HepG2 (cell line): ENCODE results near the gene MAN2B2. TPM values are rescaled to one million over a fixed set of nuclear protein-coding genes. Genes with fewer than 3 reads are reported as not detected.

ENCODE experiments used
- CCDC6 ChIP-seq: sonication (generic); formaldehyde crosslinking; IDR thresholded peaks from 2 replicates; pipeline ENCODE4 v1.8.1; 2022; ENCODE audit warnings: mild to moderate bottlenecking, missing genetic modification reagents, moderate library complexity
- CHD2 ChIP-seq: IDR thresholded peaks from 2 replicates; pipeline ENCODE4 v1.6.1; 2011; ENCODE audit warnings: low read depth, low read length, improper control_type of control experiment
- EZH2 ChIP-seq: conservative IDR thresholded peaks from 2 replicates; pipeline ENCODE4 v1.6.1; 2012; ENCODE audit warnings: mild to moderate bottlenecking, low read depth, low read length, moderate library complexity
- FOXO4 ChIP-seq: sonication (generic); formaldehyde crosslinking; conservative IDR thresholded peaks from 2 replicates; pipeline ENCODE4 v1.8.1; 2023; ENCODE audit warnings: missing genetic modification reagents
- HNRNPLL ChIP-seq: fragments of 200-400 bp; formaldehyde crosslinking; IDR thresholded peaks from 2 replicates; pipeline ENCODE4 v1.6.1; 2017; ENCODE audit warnings: mild to moderate bottlenecking, low read depth, low read length; ENCODE audit not compliant: poor library complexity, severe bottlenecking
- KLF16 ChIP-seq, 2 experiments: sonication (generic) in 1 of 2; formaldehyde crosslinking in 1 of 2; IDR thresholded peaks; 2 replicates each; pipeline versions ENCODE4 v1.6.1 to v1.8.0; 2016 to 2023; ENCODE audit warnings: missing genetic modification reagents in 2 of 2, missing compliant biosample characterization in 1 of 2
- MAFK ChIP-seq, 2 experiments: IDR thresholded peaks in 1 of 2; conservative IDR thresholded peaks in 1 of 2; 2 replicates each; pipeline ENCODE4 v1.6.1; 2011; ENCODE audit warnings: improper control_type of control experiment in 2 of 2, low read length in 2 of 2
- MAZ ChIP-seq, 2 experiments: sonication (generic) in 1 of 2; formaldehyde crosslinking in 1 of 2; IDR thresholded peaks; 2 replicates each; pipeline versions ENCODE4 v1.5.0 to v1.6.1; 2012 to 2020; ENCODE audit warnings: low read depth in 2 of 2, mild to moderate bottlenecking in 2 of 2, borderline replicate concordance in 1 of 2, improper control_type of control experiment in 1 of 2, low read length in 1 of 2, missing genetic modification reagents in 1 of 2, moderate library complexity in 1 of 2
- MBD4 ChIP-seq: IDR thresholded peaks from 2 replicates; pipeline ENCODE4 v1.6.1; 2012; ENCODE audit warnings: low read length, inconsistent platforms, borderline replicate concordance
- NFKBIZ ChIP-seq: IDR thresholded peaks from 2 replicates; pipeline ENCODE4 v1.6.1; 2018; ENCODE audit warnings: missing genetic modification reagents, missing compliant biosample characterization
- NR0B2 ChIP-seq: sonication (generic); formaldehyde crosslinking; IDR thresholded peaks from 2 replicates; pipeline ENCODE4 v1.4.0; 2020; ENCODE audit warnings: mild to moderate bottlenecking, missing genetic modification reagents
- SAP130 ChIP-seq: IDR thresholded peaks from 2 replicates; pipeline ENCODE4 v1.6.1; 2016; ENCODE audit warnings: low read depth
- SRSF4 ChIP-seq: fragments of 200-400 bp; formaldehyde crosslinking; IDR thresholded peaks from one replicate; pipeline ENCODE4 v1.6.1; 2018; ENCODE audit warnings: mild to moderate bottlenecking, low read depth, low read length, moderate library complexity; ENCODE audit not compliant: poor library complexity, severe bottlenecking
- STAT5B ChIP-seq: sonication (generic); formaldehyde crosslinking; IDR thresholded peaks from 2 replicates; pipeline ENCODE4 v1.4.0; 2020; ENCODE audit warnings: missing genetic modification reagents
- TBL1XR1 ChIP-seq: fragments of 150-350 bp; IDR thresholded peaks from 2 replicates; pipeline ENCODE4 v1.6.1; 2014; ENCODE audit warnings: borderline replicate concordance, low read length; ENCODE audit not compliant: partially characterized antibody
- TFAP4 ChIP-seq: sonication (generic); IDR thresholded peaks from 2 replicates; pipeline ENCODE4 v1.6.1; 2016; ENCODE audit warnings: low read depth, borderline replicate concordance
- ZFP36L2 ChIP-seq: sonication (generic); formaldehyde crosslinking; IDR thresholded peaks from 2 replicates; pipeline ENCODE4 v1.4.0; 2020; ENCODE audit warnings: missing genetic modification reagents
- ZNF160 ChIP-seq: sonication (generic); formaldehyde crosslinking; IDR thresholded peaks from 2 replicates; pipeline ENCODE4 v1.8.0; 2022; ENCODE audit warnings: mild to moderate bottlenecking, inconsistent platforms, missing genetic modification reagents
- ZNF350 ChIP-seq: sonication (generic); formaldehyde crosslinking; IDR thresholded peaks from 2 replicates; pipeline ENCODE4 v1.4.0; 2020; ENCODE audit warnings: mild to moderate bottlenecking, low read depth, missing genetic modification reagents, borderline replicate concordance
- ZNF777 ChIP-seq: sonication (generic); formaldehyde crosslinking; IDR thresholded peaks from 2 replicates; pipeline ENCODE4 v1.4.0; 2020; ENCODE audit warnings: missing genetic modification reagents
- polyA plus RNA-seq, 8 experiments: library from polyadenylated mRNA; depleted of rRNA in 3 of 8; stranded (reverse) in 7 of 8; unstranded in 1 of 8; fragments of >200 nt; fragmentation: Illumina TruSeq in 4 of 8; extraction: Trizol in 4 of 8; gene quantifications; 2 replicates each; pipeline versions ENCODE4 v1.2.1 to v1.2.3, GENCODE V29; 2011 to 2016; ENCODE audit warnings: low read depth in 4 of 8, missing spikeins in 1 of 8, mixed read lengths in 1 of 8; ENCODE audit not compliant: insufficient read depth in 1 of 8
- total RNA-seq, 5 experiments: library from RNA; depleted of rRNA; stranded (reverse); fragments of >200 nt; fragmentation: Illumina TruSeq; extraction: Trizol; gene quantifications; 2 replicates each; pipeline ENCODE4 v1.2.3, GENCODE V29; 2016; ENCODE audit warnings: low read depth in 1 of 5
- TF ChIP-seq, protein P1 (sequence below): sonication (generic); formaldehyde crosslinking; IDR thresholded peaks from 2 replicates; pipeline ENCODE4 v1.5.1; 2020; ENCODE audit warnings: mild to moderate bottlenecking, moderate library complexity, missing genetic modification reagents
- TF ChIP-seq, protein P2 (sequence below): sonication (generic); formaldehyde crosslinking; IDR thresholded peaks from 2 replicates; pipeline ENCODE4 v1.8.1; 2023; ENCODE audit warnings: mild to moderate bottlenecking, inconsistent platforms, moderate library complexity, missing genetic modification reagents, borderline replicate concordance

MAN2B2 gene
- total and polyA plus RNA-seq, 2 of the 13 experiments (the other 11 are each of a cell fraction or from before 2014, with no cell fraction given): 4.8 to 5.4 TPM

- TF ChIP-seq MBD4 (peak; percentile 45; the same call in 1 of the 2 replicates), NFKBIZ (no peak), CCDC6 (CRISPR knock-in tag) (no peak), FOXO4 (CRISPR knock-in tag) (no peak), EZH2 (no peak), MAZ (IDR thresholded peaks at IDR 0.05; ENCODE audit: borderline replicate concordance, low read depth, low read length) (no peak), MAZ (CRISPR knock-in tag; IDR thresholded peaks at IDR 0.05; ENCODE audit: low read depth) (no peak), ZNF160 (0 out of 2 replicates have a peak, but pooled peaks have one; percentile 31), ZFP36L2 (CRISPR knock-in tag) (no peak), KLF16 (CRISPR knock-in tag; IDR thresholded peaks at IDR 0.05) (0 out of 4 replicates have a peak, but pooled peaks of 1 of the 2 experiments have one; percentile 10), ZNF777 (CRISPR knock-in tag) (no peak), SAP130 (no peak), HNRNPLL (no peak), TFAP4 (no peak), CHD2 (no peak), MAFK (conservative IDR thresholded peaks at IDR 0.05 in 1 of 2, IDR thresholded peaks at IDR 0.05 in 1 of 2; ENCODE audit: low read length in 2 of 2) (no peak), NR0B2 (no peak), SRSF4 (no peak), ZNF350 (no peak), STAT5B (no peak), TBL1XR1 (no peak)
- TF ChIP-seq, protein P1, sequence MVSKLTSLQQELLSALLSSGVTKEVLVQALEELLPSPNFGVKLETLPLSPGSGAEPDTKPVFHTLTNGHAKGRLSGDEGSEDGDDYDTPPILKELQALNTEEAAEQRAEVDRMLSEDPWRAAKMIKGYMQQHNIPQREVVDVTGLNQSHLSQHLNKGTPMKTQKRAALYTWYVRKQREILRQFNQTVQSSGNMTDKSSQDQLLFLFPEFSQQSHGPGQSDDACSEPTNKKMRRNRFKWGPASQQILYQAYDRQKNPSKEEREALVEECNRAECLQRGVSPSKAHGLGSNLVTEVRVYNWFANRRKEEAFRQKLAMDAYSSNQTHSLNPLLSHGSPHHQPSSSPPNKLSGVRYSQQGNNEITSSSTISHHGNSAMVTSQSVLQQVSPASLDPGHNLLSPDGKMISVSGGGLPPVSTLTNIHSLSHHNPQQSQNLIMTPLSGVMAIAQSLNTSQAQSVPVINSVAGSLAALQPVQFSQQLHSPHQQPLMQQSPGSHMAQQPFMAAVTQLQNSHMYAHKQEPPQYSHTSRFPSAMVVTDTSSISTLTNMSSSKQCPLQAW: no peak
- TF ChIP-seq, protein P2, sequence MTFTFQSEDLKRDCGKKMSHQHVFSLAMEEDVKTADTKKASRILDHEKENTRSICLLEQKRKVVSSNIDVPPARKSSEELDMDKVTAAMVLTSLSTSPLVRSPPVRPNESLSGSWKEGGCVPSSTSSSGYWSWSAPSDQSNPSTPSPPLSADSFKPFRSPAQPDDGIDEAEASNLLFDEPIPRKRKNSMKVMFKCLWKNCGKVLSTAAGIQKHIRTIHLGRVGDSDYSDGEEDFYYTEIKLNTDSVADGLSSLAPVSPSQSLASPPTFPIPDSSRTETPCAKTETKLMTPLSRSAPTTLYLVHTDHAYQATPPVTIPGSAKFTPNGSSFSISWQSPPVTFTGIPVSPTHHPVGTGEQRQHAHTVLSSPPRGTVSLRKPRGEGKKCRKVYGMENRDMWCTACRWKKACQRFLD (CRISPR knock-in tag): no peak
Observed at GRCh38 chr4:6643141-6643847, 68.3 kb downstream of the MAN2B2 start (continued).
